IMR-90 (cell line): ENCODE measurements around the gene DMRT1. TPM values are rescaled to one million over a fixed set of nuclear protein-coding genes. Genes with fewer than 3 reads are reported as not detected.
A peak's percentile ranks its signal among the peaks of the same experiment; 100 is the strongest.

Experiments
- ATAC-seq: fragments of 200-7000 bp; cut with Tn5 transposase; 2 replicates; pipeline ENCODE4 v1.9.1; 2020; ENCODE audit warnings: low read depth, mild to moderate bottlenecking, moderate library complexity
- BruUV-seq: library from RNA; stranded (reverse); fragments of 400-500 nt; replicated peaks from 2 replicates; lab custom pipeline; 2021; lab: Mats Ljungman, UMichigan
- CTCF ChIA-PET: fragments of 300-600 bp; formaldehyde crosslinking; extraction: SDS; loops from one replicate; lab custom pipeline; 2021; ENCODE audit warnings: antibody characterized with exemption; lab: Yijun Ruan, JAX
- POLR2A ChIA-PET: fragments of 300-600 bp; sonication (Branson Sonifier 250); formaldehyde crosslinking; loops from one replicate; lab custom pipeline; 2022; ENCODE audit warnings: antibody characterized with exemption; ENCODE audit not compliant: unreplicated experiment; lab: Charles Lee
- DNase-seq: peaks from one replicate; pipeline ENCODE4 v3.0.0; 2013
- H2AFZ ChIP-seq: replicated peaks from 2 replicates; pipeline ENCODE3; 2013; ENCODE audit warnings: low read length, mild to moderate bottlenecking; ENCODE audit not compliant: poor library complexity
- H2AK5ac ChIP-seq: 2 replicates; pipeline ENCODE4 v1.6.1; 2013; ENCODE audit warnings: low read depth, low read length, inconsistent platforms
- H2AK9ac ChIP-seq: replicated peaks from 2 replicates; pipeline ENCODE3; 2013; ENCODE audit warnings: mild to moderate bottlenecking, low read depth, low read length, moderate library complexity; ENCODE audit not compliant: poor library complexity
- H2BK120ac ChIP-seq: 2 replicates; pipeline ENCODE4 v1.6.1; 2013; ENCODE audit warnings: low read depth, low read length, inconsistent platforms
- H2BK15ac ChIP-seq: 3 replicates; pipeline ENCODE4 v1.6.1; 2013; ENCODE audit warnings: low read depth, low read length, inconsistent platforms
- H2BK20ac ChIP-seq: 2 replicates; pipeline ENCODE4 v1.6.1; 2013; ENCODE audit warnings: low read depth, mild to moderate bottlenecking, inconsistent platforms, low read length, moderate library complexity
- H2BK5ac ChIP-seq: 2 replicates; pipeline ENCODE4 v1.6.1; 2013; ENCODE audit warnings: mild to moderate bottlenecking, low read depth, low read length, inconsistent platforms; ENCODE audit not compliant: poor library complexity, severe bottlenecking
- H3K14ac ChIP-seq: replicated peaks from 2 replicates; pipeline ENCODE4 v1.6.1; 2013; ENCODE audit warnings: low read depth, low read length, inconsistent platforms
- H3K18ac ChIP-seq: 2 replicates; pipeline ENCODE4 v1.6.1; 2013; ENCODE audit warnings: low read depth, low read length, control low read depth
- H3K23ac ChIP-seq: 2 replicates; pipeline ENCODE4 v1.6.1; 2013; ENCODE audit warnings: low read depth, low read length, inconsistent platforms
- H3K27ac ChIP-seq: 2 replicates; pipeline ENCODE4 v1.5.1; 2013; ENCODE audit warnings: mild to moderate bottlenecking, control low read depth, low read length; ENCODE audit not compliant: insufficient read depth
- H3K27me3 ChIP-seq: 2 replicates; pipeline ENCODE4 v1.6.1; 2013; ENCODE audit warnings: low read length; ENCODE audit not compliant: control insufficient read depth, insufficient read depth
- H3K36me3 ChIP-seq: 2 replicates; pipeline ENCODE4 v1.6.1; 2013; ENCODE audit warnings: low read length, mixed read lengths; ENCODE audit not compliant: control insufficient read depth, insufficient read depth
- H3K4ac ChIP-seq: 2 replicates; pipeline ENCODE4 v1.6.1; 2013; ENCODE audit warnings: low read depth, low read length, inconsistent platforms
- H3K4me1 ChIP-seq: 2 replicates; pipeline ENCODE4 v1.6.1; 2013; ENCODE audit warnings: low read length, mixed read lengths; ENCODE audit not compliant: control insufficient read depth, insufficient read depth
- H3K4me2 ChIP-seq: 2 replicates; pipeline ENCODE4 v1.6.1; 2013; ENCODE audit warnings: low read depth, mild to moderate bottlenecking, control low read depth, low read length, moderate library complexity
- H3K4me3 ChIP-seq: 2 replicates; pipeline ENCODE4 v1.5.1; 2013; ENCODE audit warnings: low read depth, mild to moderate bottlenecking, control low read depth, low read length, moderate library complexity; ENCODE audit not compliant: insufficient read depth
- H3K56ac ChIP-seq: 2 replicates; pipeline ENCODE4 v1.6.1; 2013; ENCODE audit warnings: low read length, inconsistent platforms; ENCODE audit not compliant: insufficient read depth; ENCODE audit errors: extremely low read depth
- H3K79me1 ChIP-seq, 2 experiments: 2 replicates each; pipeline ENCODE4 v1.6.1; 2013; ENCODE audit warnings: low read length in 2 of 2, inconsistent platforms in 1 of 2, low read depth in 1 of 2
- H3K9ac ChIP-seq: 2 replicates; pipeline ENCODE4 v1.6.1; 2013; ENCODE audit warnings: low read depth, low read length, control low read depth
- H3K9me1 ChIP-seq: 2 replicates; pipeline ENCODE4 v1.6.1; 2013; ENCODE audit warnings: low read length, inconsistent platforms; ENCODE audit not compliant: insufficient read depth
- H3K9me3 ChIP-seq: 2 replicates; pipeline ENCODE4 v1.6.1; 2013; ENCODE audit warnings: low read length; ENCODE audit not compliant: control insufficient read depth, insufficient read depth
- H4K20me1 ChIP-seq: 2 replicates; pipeline ENCODE4 v1.6.1; 2013; ENCODE audit warnings: low read length, inconsistent platforms; ENCODE audit not compliant: insufficient read depth
- H4K5ac ChIP-seq: 2 replicates; pipeline ENCODE4 v1.6.1; 2013; ENCODE audit warnings: mild to moderate bottlenecking, low read depth, low read length, control low read depth
- H4K8ac ChIP-seq, 2 experiments: 2 replicates each; pipeline ENCODE4 v1.6.1; 2013; ENCODE audit warnings: low read depth in 2 of 2, low read length in 2 of 2, control low read depth in 1 of 2, inconsistent platforms in 1 of 2
- H4K91ac ChIP-seq: 2 replicates; pipeline ENCODE4 v1.6.1; 2013; ENCODE audit warnings: low read depth, low read length, inconsistent platforms; ENCODE audit not compliant: insufficient read depth
- WGBS, 2 experiments: methylation state at CpG; one replicate each; pipeline versions ENCODE4 v1.1.5 to v1.1.7; 2013; ENCODE audit warnings: missing lambda C conversion rate in 2 of 2; ENCODE audit not compliant: insufficient read length in 1 of 2; ENCODE audit errors: extremely low coverage in 2 of 2; 5-methylcytosine and 5-hydroxymethylcytosine counted together
- dilution Hi-C: fragments of 300-500 bp; cut with HindIII; formaldehyde crosslinking; loops from one replicate; pipeline ENCODE4 v1.14.3; 2018; ENCODE audit warnings: low sequenced_read_pairs; ENCODE audit not compliant: unreplicated experiment
- in situ Hi-C: fragments of 300-500 bp; cut with MboI; formaldehyde crosslinking; loops from 3 replicates; pipeline ENCODE4 v1.14.3; 2019; ENCODE audit warnings: low sequenced_read_pairs, inconsistent platforms, mixed read lengths
- intact Hi-C: fragments of 100-400 bp; cut with micrococcal nuclease; formaldehyde crosslinking; loops from 2 replicates; pipeline ENCODE4 v1.10.0; 2022
- polyA plus RNA-seq, 3 experiments: library from polyadenylated mRNA; depleted of rRNA; stranded (reverse); fragments of >200 nt; gene quantifications; 2 replicates each; pipeline ENCODE4 v1.2.3, GENCODE V29; 2012; ENCODE audit warnings: low replicate concordance in 1 of 3
- total RNA-seq: library from RNA; depleted of rRNA; stranded (reverse); fragments of >200 nt; gene quantifications from 2 replicates; pipeline ENCODE4 v1.2.3, GENCODE V29; 2012
- TF ChIP-seq, protein P1 (sequence below): conservative IDR thresholded peaks from 2 replicates; pipeline ENCODE4 v1.5.1; 2012; ENCODE audit warnings: mild to moderate bottlenecking, low read depth, low read length, improper control_type of control experiment
- TF ChIP-seq, protein P2 (sequence below): fragments of 150-350 bp; IDR thresholded peaks from 2 replicates; pipeline ENCODE4 v1.6.1; 2016; ENCODE audit warnings: low read depth, mild to moderate bottlenecking, low read length, moderate library complexity, borderline replicate concordance

Gene DMRT1
- total and polyA plus RNA-seq, 2 of the 4 experiments (the other 2 are of a cell fraction) = not detected

DNA sequence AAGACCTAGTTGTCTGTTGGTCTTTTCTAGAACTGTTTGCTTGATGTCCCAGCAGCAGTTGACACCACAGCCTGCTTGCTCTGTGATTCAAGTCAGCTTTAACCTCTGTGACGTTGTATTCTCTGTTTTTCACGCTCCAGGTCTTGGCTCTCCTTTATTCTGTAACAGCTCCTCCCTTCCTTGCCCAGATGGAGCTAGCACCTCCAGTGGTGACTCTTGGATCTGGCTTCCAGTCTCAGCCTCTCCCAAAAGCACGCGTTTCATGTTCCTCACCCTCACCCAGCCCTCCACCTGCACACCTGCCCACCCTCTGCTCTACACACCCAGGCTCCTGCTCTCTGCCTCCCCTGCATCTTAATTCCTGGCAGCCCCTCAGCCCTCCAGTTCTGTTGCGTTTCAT lies 50.6 kb downstream of the DMRT1 start:
- TF ChIP-seq, protein P1, sequence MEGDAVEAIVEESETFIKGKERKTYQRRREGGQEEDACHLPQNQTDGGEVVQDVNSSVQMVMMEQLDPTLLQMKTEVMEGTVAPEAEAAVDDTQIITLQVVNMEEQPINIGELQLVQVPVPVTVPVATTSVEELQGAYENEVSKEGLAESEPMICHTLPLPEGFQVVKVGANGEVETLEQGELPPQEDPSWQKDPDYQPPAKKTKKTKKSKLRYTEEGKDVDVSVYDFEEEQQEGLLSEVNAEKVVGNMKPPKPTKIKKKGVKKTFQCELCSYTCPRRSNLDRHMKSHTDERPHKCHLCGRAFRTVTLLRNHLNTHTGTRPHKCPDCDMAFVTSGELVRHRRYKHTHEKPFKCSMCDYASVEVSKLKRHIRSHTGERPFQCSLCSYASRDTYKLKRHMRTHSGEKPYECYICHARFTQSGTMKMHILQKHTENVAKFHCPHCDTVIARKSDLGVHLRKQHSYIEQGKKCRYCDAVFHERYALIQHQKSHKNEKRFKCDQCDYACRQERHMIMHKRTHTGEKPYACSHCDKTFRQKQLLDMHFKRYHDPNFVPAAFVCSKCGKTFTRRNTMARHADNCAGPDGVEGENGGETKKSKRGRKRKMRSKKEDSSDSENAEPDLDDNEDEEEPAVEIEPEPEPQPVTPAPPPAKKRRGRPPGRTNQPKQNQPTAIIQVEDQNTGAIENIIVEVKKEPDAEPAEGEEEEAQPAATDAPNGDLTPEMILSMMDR = 0 out of 2 replicates have a peak, but pooled peaks have one; percentile 5
- TF ChIP-seq, protein P2, sequence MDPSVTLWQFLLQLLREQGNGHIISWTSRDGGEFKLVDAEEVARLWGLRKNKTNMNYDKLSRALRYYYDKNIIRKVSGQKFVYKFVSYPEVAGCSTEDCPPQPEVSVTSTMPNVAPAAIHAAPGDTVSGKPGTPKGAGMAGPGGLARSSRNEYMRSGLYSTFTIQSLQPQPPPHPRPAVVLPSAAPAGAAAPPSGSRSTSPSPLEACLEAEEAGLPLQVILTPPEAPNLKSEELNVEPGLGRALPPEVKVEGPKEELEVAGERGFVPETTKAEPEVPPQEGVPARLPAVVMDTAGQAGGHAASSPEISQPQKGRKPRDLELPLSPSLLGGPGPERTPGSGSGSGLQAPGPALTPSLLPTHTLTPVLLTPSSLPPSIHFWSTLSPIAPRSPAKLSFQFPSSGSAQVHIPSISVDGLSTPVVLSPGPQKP = no peak
- no peak for ATAC-seq
- CTCF ChIA-PET = interaction anchor here (0.7 kb wide), 1 partner anchor 14 kb away, joined by 3 read pairs; no protein-coding TSS in a partner anchor
- Histone ChIP-seq H3K4me1 (no peaks in the 10 kb centered on the region), H4K8ac (no peak overlapping the region), H3K18ac (no peak overlapping the region), H3K4ac (no peak overlapping the region), H4K20me1 (no peaks in the 10 kb centered on the region), H3K79me1 (no peaks in the 10 kb centered on the region), H3K4me2 (no peak overlapping the region), H3K27me3 (peaks cover 2% of the 10 kb centered on the region), H2BK20ac (no peak overlapping the region), H2AFZ (no peak overlapping the region), H2AK9ac (no peak overlapping the region), H2BK120ac (no peak overlapping the region), H2AK5ac (no peak overlapping the region), H3K23ac (no peak overlapping the region), H3K14ac (no peak overlapping the region), H4K5ac (no peak overlapping the region), H3K56ac (no peak overlapping the region), H3K9me1 (no peaks in the 10 kb centered on the region), H3K9me3 (no peaks in the 10 kb centered on the region), H3K36me3 (no peaks in the 10 kb centered on the region), H4K91ac (no peak overlapping the region), H3K27ac (no peak overlapping the region), H3K9ac (no peak overlapping the region), H3K4me3 (no peak overlapping the region), H2BK15ac (no peak overlapping the region), H2BK5ac (no peak overlapping the region)
- POLR2A ChIA-PET = no interaction called here
- dilution Hi-C loops (no loop called here), intact Hi-C loops (loop anchor here (10.0 kb wide), 1 partner anchor 277 kb away; no protein-coding TSS in a partner anchor), in situ Hi-C loops (loop anchor here (5.0 kb wide), 1 partner anchor 115 kb away; no protein-coding TSS in a partner anchor)
- WGBS, 2 experiments = 83% methylated on average over 2 of the region's 5 CpGs; no CpG with 5 or more reads in 1 of the 2 experiments
- DNase-seq = no peak
- BruUV-seq = no TSS peak
